GM11168 (cell line): ENCODE data around the gene ARVCF.

ENCODE experiments used
- in situ Hi-C: fragments of 300-500 bp; cut with MboI; formaldehyde crosslinking; loops from one replicate; pipeline ENCODE4 v1.12.0; 2022; ENCODE audit warnings: low sequenced_read_pairs; ENCODE audit not compliant: unreplicated experiment

The ARVCF gene

GRCh38 chr22:19990188-19990587, 26.4 kb downstream of the ARVCF start:
- in situ Hi-C loops = no loop called here

- in situ Hi-C loops = no loop called here
Observed at GRCh38 chr22:19989725-19990067, 26.9 kb downstream of the ARVCF start.

GRCh38 chr22:19988965-19989724, 27.5 kb downstream of the ARVCF start:
- in situ Hi-C loops = no loop called here

GRCh38 chr22:19988331-19988808, 28.3 kb downstream of the ARVCF start:
- in situ Hi-C loops = no loop called here

GRCh38 chr22:19987394-19988306, 29.0 kb downstream of the ARVCF start:
- in situ Hi-C loops = no loop called here

- in situ Hi-C loops = no loop called here
Observed at GRCh38 chr22:19986410-19987341, 29.9 kb downstream of the ARVCF start.

GRCh38 chr22:19986011-19986409, 30.6 kb downstream of the ARVCF start:
- in situ Hi-C loops = no loop called here

GRCh38 chr22:19984851-19985811, 31.5 kb downstream of the ARVCF start:
- in situ Hi-C loops = no loop called here

GRCh38 chr22:19984201-19984753, 32.3 kb downstream of the ARVCF start:
- in situ Hi-C loops = no loop called here

- in situ Hi-C loops = no loop called here
Observed at GRCh38 chr22:19983741-19984140, 32.9 kb downstream of the ARVCF start.

- in situ Hi-C loops = no loop called here
Observed at GRCh38 chr22:19982991-19983578, 33.5 kb downstream of the ARVCF start.

GRCh38 chr22:19981961-19982920, 34.4 kb downstream of the ARVCF start:
- in situ Hi-C loops = no loop called here

- in situ Hi-C loops = no loop called here
Observed at GRCh38 chr22:19981171-19981960, 35.3 kb downstream of the ARVCF start.

GRCh38 chr22:19980766-19981165, 35.9 kb downstream of the ARVCF start:
- in situ Hi-C loops = no loop called here

- in situ Hi-C loops = no loop called here
Observed at GRCh38 chr22:19979712-19980493, 36.7 kb downstream of the ARVCF start.

GRCh38 chr22:19978748-19979147, 37.9 kb downstream of the ARVCF start:
- in situ Hi-C loops = no loop called here
